Medulla oblongata (tissue), 1 donor: ENCODE results near the gene PDGFC.

ENCODE experiments used
- DNase-seq: peaks from one replicate; pipeline ENCODE4 v3.0.0-alpha.2; 2015; ENCODE audit errors: extremely low spot score

PDGFC gene

DNA sequence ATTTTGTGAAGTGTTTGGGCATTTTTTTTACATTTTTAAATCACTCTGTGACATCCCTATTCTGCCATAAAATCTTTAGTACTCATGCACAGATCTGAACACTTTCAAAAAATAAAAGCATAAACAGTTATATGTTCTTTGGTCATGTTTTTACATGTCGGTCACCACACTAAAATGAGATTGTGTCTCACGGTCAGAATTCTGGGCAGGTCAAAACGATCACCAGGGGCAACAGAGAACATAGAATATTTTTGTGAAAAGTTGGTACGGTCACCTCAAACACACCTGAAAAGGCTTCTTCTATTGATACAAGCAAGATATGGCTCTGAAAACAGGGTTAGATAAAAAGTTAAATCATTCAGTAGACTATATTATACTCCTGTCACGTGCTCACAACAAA is 189.1 kb downstream of the PDGFC start:
- no peak for DNase-seq

DNA sequence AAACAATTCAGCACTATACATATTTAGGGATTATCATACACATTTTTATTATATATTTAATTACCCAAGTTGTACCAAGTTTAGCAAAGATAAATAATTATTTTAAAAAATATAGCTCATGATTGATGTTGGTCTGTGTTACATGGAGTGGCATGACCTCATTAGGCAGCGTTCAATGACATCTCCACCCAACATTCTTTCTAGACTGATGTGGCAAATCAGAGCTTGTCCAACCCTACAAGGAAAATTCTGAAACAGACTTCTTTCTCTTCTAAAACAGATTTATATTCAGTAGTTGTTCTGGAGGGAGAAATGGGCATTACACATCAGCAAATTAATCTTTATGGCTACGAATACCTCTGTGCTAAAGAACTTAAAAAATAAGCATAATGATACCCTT is 189.7 kb downstream of the PDGFC start:
- no peak for DNase-seq

DNA sequence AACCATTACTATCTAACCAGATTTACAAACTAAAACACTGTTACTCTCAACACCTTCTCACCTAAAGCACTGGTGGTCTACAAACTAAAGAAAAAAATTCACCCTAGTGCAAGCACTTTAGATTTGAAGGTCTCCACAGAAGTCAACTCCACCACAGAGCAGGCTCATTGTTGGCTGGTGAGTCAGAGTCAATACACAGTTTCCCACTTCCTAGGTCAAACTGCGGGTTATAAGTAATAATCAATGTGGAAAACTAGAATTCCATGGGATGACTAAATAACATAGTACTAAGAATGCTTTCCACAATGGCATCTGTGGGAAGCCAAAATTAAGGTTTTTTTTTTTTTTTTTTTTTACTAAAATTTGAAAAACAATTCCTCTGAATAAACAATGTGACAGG is 191.8 kb downstream of the PDGFC start:
- DNase-seq, result no peak

DNA sequence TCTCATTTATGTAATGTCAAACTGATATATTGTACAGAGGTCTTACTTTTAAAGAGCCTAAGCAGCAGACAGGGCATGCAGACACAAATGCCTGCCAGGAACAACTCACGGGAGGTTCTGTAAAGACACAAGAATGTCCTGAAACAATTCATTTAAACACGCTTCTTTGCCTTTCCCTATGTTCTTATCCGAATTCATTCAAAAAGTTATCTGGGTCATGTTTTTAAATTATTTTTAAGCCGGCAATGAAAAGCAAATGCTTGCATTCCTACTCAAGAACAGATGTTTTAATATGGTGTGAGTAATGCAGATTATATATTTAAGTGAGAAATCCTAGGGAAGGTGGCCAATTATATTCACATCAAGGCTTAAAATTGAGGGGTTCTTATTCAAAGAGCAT is 192.6 kb downstream of the PDGFC start:
- DNase-seq, result no peak

DNA sequence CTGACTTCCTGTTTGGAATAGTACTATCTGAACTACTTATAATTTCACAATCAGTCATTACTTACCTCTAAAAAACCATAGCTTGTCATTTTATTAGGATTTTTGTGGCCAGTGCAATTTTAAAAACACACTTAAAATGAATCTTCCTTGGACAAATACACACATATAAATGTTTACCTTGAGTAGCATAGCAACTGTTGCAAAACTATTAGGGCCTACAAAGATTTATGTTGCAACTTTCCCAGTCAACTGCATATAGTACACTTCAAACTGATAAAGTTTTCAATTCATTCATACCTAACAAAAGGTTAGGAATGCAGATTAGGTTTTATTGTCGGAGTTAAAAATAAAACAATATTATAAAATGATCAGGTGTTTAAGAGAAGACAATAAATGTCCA is 193.0 kb downstream of the PDGFC start:
- no peak for DNase-seq

DNA sequence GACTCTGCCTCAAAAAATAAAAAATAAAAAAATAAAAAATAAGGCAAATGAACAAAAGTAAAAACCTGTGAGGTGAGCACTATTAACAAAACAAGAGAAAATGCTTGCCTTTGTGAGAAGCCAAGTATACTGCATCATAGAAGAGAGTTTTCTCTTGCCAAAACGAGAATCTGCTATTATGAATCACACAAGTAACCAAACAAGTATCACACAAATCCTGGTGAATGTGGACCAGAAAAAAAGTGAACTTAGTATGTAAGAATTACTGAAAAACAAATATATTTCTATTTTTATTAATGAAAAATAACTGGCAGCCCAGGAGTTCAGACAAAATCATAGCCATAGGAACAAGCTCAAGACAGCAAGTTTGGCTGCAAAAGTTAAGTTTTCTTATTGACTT is 193.5 kb downstream of the PDGFC start:
- DNase-seq, result no peak

DNA sequence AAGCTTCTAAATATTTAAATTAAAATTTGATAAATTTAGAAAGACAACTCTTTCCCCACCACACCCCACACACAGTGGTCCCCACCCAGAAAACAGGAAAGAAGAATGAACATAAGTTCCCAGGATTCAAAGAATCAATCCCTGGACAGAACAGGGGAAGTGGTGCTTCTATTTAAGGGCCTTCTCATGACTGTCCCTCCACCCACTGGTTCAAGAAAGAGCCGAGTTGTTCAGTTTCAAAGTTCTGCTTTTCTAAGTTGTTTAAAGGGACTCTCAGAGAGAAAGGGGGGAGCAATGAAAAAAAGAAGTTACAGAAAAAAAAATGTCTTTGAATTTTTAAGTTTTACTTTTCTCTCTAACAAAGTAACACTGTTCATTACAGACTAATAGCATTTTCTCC is 195.8 kb downstream of the PDGFC start:
- DNase-seq, result peak; percentile 77

DNA sequence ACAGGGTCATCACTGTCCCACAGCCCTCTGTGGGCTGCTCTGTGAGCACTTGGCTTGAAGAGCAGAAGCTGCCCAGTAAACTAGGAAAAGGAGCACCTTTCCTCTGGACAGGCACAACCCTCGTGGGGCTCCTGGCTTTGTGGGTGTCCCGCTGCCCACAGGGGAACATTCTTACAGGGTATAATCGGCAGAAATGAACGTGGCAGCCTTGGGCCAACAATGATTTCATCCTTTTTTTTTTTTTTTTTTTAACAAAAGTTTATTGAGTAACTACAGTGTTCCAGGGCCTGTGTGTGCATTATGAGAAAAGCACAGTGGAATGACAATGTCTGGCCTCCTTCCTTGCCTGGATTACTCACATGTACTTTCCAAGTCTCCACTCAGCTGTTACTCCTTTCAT is 197.2 kb downstream of the PDGFC start:
- no peak for DNase-seq

DNA sequence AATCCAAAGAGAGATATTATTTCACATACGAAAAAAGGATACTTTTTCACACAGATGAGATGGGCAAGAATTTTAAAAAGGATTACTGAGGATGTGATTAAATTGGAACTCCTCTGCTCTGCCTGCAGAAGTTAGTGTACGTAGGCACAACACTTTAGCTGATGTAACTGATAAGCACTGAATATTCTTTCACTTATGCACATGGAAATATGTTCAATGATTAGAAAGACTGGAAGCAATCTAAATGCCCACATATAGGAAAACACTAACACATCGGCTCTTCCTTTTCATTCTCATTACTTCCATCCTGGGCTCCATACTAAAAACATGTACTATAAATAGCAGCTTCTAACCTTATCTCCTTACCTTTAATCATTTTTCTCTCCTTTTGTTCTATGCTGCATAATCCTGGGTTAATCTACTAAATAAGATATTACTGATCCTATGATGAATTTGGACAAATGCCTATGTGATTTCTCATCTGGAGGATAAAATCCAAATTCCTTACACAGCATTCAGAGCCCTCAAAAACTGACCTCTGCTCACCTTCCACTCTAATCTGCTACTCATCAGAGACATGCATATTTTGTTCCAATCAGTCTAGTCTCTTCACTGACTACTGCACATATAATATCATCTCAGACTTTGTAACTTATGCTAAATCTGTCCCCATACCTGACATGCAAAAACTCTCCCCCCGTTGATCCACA is 197.8 kb downstream of the PDGFC start:
- no peak for DNase-seq

DNA sequence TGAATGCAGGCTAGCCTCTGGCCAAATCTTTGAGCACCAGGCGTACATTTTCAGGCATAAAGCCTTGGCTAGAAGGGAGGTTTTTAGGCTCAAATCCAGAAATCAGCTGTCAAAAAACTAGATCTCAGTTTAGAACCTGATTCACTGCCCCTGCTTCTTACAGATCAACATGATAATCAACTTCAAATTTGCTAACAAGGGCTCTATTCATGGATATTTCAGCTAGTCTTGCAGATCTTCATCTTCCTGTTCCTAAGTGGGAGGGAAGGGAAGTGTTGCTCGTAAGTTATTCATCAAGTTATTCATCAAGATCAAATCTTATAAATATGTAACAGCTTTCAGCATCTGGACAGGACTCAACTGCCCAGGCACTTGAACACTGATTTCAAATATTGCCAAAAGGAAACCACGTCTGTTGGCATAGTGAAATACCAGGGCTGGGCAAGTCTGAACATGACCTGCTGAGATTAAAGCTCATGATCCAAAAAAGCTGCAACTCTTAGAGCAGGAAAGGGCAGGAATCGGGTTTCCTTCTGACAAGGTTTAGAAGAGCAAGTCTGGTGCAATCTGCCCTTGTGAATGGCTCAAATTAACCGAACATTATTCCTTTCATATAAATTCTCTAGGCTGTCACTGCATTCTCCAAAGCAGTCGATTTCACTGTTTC is 200.3 kb downstream of the PDGFC start:
- peak; percentile 61 for DNase-seq

DNA sequence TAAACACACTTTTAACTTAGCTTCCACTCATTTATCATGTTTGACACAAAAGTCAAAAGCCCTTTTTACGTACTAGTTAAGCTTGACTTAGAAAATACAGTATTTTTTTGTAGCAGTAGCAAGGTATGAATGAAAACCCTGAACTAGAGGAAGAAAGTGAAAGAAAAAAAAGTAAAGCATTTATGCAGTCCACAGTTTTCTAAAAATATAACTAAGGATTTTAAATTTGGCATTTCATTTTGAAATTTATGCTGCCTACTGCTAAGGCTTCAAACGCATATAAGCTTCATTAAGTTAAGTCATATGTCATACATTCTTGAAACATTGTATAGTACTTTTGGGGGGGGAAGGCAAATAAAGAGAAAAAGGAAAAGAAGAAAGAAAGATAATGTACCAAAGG is 201.5 kb downstream of the PDGFC start:
- DNase-seq, result no peak

DNA sequence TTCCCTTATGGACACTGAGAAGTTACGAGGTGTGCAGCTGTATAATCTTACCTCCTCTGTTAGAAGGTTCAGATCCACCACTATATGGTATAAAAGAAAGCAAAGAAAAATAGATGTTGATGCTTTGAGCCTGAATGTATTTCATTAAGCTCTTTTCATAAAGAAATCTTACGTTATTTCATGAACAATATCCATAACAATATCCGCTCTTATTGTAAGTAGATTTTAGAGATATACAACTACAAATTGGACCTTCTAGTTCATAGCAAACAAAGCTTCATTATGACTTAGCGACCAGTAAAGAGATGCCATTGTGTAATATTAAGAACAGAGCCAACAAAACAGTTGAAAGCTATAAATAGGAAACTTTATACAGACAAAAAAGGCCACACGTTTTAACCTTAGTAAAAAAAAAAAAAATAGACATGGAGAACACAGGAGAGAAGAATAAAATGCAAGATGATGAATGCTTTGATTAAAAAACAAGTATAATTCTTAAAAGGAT is 203.6 kb downstream of the PDGFC start:
- DNase-seq, result no peak

DNA sequence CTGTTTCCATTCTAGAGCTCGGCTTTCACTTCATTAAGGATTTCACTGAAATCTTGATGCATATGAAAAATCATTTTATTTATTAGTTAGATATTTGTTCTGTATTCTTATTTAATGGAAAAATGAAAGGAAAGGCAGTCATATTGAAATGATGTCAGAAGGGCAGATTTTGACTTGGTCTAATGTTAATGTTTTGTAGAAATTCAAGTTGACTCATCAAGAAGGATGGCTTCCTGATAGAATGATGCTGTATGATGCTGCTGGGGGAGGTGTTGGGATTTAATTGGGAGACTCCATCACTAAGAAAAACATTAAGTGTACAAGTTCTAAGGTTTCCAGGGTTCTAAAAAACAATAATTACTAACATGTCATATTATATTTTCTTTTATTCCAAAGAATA is 204.8 kb downstream of the PDGFC start:
- no peak for DNase-seq

DNA sequence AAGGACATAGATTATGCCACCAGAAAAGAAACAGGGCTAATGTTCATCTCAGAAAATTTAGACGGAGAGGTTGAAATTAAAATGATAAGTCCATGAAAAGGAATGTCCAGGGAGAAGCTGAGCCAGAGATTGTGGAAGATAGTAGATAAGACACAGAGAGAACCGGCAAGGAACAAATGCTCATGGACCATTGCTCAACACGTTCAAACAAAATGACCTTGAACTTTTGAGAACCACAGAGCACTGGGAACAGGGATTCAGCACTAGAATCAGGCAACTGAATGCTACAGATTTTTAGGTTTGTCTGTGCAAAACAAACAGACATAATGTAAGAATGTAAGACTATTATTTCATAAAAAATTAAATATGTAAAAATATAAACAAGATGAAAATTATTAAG is 206.3 kb downstream of the PDGFC start:
- DNase-seq, result no peak

DNA sequence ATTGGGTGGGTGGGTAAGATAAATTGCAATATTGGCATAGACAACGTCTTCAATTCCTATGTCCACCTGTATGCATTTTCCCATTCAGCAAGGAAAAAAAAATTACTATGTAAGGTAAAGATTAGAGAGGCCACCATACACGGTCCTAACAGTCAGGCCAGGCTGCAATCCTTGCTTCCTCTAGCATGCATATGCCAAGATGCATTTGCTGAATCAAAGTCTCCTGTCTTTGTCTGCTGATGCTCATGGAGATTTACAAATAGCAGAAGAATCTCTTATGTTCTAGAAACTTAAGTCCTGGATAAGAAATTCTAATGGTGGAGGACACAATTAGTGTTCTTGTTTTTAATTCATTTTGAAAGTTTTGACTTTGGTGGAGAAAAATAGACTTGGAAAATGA is 206.8 kb downstream of the PDGFC start:
- no peak for DNase-seq

DNA sequence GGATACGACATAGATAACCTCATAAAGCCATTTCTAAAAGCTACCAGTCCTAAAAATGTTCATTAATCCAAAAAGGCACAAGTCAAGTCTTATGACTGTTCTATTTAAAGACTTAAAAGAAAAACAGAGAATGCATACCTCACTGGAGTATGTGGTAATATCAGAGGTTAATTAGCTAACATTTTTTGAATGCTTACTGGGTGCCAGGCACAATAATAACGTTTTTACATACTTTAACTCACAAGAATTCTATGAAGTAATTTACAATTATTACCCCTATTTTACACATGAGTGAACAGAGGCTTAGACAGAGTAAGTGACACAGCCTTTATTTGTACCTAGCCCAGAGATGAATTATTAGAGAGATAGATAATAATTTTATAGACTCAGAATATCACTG is 207.5 kb downstream of the PDGFC start:
- no peak for DNase-seq

DNA sequence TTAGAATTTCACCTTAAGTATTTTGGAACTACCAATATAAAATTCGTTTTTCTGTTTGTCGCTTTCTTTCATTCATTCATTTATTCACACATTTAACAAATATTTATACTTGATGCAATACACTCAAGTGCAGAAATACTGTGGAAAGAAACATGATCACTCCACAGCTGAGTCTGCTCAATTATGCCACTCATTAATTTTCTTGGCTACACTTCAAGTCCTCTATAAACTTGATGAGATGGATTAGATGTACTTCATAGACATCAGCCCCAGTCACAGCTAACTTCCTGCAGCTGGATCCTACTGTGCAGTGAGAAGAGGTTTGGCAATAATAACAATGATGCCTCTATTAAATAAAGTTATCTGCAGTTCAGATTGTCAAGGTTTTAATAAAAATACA is 208.1 kb downstream of the PDGFC start:
- DNase-seq, result no peak

DNA sequence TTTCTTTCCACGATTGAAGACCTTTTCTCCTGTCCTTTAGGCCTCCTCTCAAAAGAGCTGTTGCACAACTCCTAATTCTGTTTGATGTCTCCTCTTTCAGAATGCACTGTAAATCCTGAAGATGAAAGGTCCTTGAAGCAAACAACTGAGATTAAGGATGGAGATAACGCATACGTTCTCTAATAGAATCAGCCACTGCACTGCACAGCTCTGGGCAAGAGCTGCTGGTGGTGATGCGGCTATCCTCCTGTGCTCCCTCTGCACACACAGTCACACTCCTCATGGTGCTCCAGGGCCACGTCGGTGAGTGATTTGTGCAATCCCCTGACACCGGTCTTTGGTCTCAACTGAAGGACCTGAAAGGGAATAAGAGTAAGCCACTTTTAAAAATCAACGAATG is 208.7 kb downstream of the PDGFC start:
- DNase-seq, result no peak

DNA sequence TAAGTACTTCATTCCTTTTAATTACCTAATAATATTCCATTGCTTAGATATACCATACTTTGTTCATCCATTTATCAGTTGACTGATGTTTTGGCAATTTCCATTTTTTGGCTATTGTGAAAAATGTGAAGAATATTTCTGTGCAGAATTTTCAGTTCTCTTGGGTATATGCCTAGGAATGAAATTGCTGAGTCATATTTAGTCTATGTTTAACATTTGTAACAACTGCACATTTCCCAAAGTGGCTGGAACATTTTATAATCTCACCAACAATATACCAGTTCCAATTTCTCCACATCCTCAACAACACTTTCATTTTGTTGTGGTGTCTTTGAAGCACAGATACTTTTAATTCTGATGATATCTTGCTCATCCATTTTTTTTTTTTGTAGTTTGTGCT is 215.5 kb downstream of the PDGFC start:
- DNase-seq, result no peak

DNA sequence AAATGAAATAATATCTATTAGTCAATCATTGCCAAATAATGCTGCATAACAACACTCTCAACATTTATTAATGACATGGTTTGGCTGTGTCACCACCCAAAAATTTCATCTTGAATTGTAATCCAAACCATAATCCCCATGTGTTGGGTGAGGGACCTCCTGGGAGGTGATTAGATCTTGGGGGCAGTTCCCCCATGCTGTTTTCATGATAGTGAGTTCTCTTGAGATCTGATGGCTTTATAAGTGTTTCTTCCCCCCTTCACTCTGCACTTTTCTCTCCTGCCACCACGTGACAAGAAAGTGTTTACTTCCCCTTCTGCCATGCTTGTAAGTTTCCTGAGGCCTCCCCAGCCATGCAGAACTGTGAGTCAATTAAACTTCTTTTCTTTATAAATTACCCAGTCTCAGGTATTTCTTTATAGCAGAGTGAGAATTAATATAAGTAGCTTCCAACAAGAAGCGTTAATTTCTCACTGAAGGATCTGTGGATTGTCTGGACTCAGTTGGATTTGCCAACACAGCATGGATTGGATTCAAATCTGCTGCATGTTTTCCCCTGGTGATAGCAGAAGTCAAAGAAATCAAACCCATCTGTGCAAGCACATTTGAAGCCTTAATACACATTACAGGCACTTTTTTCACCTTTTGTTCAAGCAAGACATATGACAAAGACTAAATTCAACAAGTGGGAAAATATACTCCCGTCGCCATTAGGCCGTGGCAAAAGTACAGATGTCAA is 216.6 kb downstream of the PDGFC start:
- no peak for DNase-seq

DNA sequence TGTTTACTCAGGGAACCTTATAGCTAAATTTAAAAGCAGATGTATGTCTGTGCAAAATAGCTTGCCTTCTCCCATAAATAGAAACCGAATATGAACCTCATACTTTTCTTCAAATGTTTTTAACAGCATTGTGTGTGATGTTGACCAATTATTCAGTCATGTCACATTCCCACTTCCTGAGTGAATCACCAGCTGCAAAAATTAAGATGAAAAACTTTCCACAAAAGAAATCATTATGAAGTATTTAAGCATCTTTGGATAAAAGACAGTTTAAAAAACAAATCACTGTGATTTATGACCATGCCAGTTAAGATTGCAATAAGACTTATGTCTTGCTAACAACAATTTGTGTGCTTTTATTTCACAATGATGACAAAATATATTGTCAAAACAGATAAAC is 220.1 kb downstream of the PDGFC start:
- no peak for DNase-seq

DNA sequence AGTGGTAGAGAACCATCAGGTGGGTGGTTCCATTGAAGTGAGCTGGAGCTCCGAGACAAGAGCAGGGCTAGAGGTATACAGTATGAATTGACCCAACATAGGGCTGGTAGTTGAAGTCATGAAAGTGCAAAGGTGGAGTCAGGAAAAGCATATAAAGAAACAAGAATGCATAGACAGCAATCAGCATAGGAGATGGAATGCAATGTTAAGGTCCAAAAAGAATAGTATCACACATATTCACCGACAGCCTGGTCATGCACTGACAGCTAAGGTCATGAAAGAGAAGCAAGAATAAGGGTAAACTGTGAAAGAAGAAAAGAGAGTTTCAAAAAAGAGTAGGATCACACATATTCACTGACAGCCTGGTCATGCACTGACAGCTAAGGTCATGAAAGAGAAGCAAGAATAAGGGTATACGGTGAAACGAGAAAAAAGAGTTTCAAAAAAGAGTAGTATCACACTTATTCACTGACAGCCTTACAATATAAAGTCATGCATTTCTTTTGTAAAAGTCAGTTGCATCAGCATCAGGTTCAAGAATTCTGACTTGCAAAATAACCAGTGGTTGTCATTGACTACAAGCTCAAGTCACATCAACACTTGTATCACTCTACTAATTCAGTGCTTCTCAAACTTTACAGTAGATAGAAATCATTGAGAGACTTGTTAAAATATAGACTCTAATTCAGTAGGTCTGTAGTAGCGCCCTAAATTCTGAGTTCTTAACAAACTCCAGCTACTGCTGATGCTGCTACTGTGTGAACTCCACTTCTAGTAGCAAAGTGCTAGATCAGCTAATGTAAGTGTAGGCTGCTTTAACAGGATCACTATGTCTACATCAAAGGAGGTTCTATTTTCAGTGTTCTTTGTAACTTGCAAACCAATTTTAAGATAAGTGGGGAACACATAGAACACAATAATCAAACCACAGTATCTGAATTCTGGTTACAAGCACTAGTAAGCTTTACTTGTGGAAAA is 221.9 kb downstream of the PDGFC start:
- DNase-seq, result no peak
